Suprapubic skin (tissue), 3 donors: ENCODE data around the gene TUBA1C.

Experiments
- CTCF ChIP-seq, 2 donors: fragments of 200-600 bp in 1 of 2; fragments of 450-650 bp in 1 of 2; sonication (generic) in 1 of 2; IDR thresholded peaks; one replicate each; pipeline ENCODE4 v1.5.1; 2016 to 2019; ENCODE audit warnings: antibody characterized with exemption in 2 of 2, mild to moderate bottlenecking in 1 of 2, moderate library complexity in 1 of 2
- POLR2A ChIP-seq, 2 donors: fragments of 450-650 bp; IDR thresholded peaks; one replicate each; pipeline ENCODE4 v1.6.1; 2017; ENCODE audit warnings: antibody characterized with exemption in 2 of 2, mild to moderate bottlenecking in 2 of 2, moderate library complexity in 2 of 2

GRCh38 chr12:49255857-49256637, 8.8 kb upstream of the TUBA1C start:
- TF ChIP-seq CTCF (IDR thresholded peaks at IDR 0.05): no peak
- TF ChIP-seq POLR2A (IDR thresholded peaks at IDR 0.05): no peak
